ENCODE data around the gene DNAJC19. TPM values are rescaled to one million over a fixed set of nuclear protein-coding genes. Genes with fewer than 3 reads are reported as not detected.
"Not testable (repeated sequence)": the region's sequence is repeated elsewhere in the genome, so short reads cannot be mapped to it uniquely, and the experiment has no call there.

DNAJC19 gene
- total RNA-seq, 8 experiments from 2014 or later, result 27.0 to 47.6 (median 38.4) TPM

- peaks cover 9 to 11% of the 10 kb centered on the region in 2 donors for H3K4me1 ChIP-seq (replicated peaks in 1 of 2)
- ATAC-seq (replicated peaks in 6 of 8); H3K27ac ChIP-seq; H3K4me3 ChIP-seq; in situ Hi-C loops (cut with MboI; ENCODE audit: low pct_unique_long_range_greater_than_20kb in 2 of 9, low sequenced_read_pairs in 9 of 9, unreplicated experiment in 9 of 9): not testable (repeated sequence)
- WGBS, 10 experiments, result 40 to 98% (median 90%) methylated on average over 1 to 6 of the region's 10 CpGs; no CpG with 5 or more reads in 4 of the 10 experiments
These were observed 3.2 kb downstream of the DNAJC19 start for GRCh38 chr3:180986366-180986765.

DNA sequence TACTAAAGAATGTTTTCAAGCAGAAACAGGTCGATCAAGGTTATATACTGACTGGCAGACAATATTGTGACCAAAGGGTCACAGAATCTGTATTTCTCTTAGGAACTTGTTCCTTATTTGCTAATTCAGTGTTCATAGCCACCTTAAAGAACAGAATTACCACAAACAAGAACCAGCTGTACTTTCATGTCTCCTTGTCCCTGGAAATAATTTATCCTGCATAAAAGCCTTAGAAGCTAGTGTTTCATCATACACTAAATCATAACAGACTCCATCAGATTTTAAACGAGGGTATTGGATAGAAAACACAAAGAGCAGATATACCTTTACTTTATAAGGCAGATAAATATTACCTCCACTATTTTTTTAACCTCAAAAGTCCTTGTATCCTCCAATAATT, 6.4 kb downstream of the DNAJC19 start:
- 0 to 100% (median 70%) methylated on average over 1 to 2 of the region's 2 CpGs; no CpG with 5 or more reads in 1 of the 10 experiments for WGBS, 10 experiments
- ATAC-seq (replicated peaks in 6 of 8), result no peak
- H3K4me1 ChIP-seq (replicated peaks in 1 of 2), result peaks cover 0 to 1% of the 10 kb centered on the region in 2 donors
- in situ Hi-C loops (cut with MboI; ENCODE audit: low pct_unique_long_range_greater_than_20kb in 2 of 9, low sequenced_read_pairs in 9 of 9, unreplicated experiment in 9 of 9), result no loop called here
- no peak overlapping the region for H3K27ac ChIP-seq
- no peak overlapping the region for H3K4me3 ChIP-seq

DNA sequence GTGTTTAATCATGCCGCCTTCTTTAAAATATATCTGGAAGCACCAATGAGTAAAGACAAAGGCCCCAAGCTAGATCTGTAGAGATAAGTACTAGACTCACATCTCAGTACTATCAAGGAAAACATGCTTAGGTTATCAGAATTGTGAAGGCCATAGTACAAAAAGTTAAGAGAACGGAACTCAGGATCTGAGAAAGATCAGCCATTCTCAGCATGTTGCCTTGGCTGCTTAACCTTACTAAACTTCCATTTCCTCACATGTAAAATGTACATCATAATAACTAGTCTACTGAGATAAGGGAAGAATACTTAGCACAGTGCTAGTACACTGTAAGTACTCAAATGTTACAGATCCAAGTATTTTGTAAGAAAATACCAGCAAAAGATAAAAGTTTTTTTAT, 7.6 kb downstream of the DNAJC19 start:
- 90 to 100% (median 100%) methylated on average over 1 to 2 of the region's 2 CpGs; no CpG with 5 or more reads in 3 of the 10 experiments for WGBS, 10 experiments
- no peak for ATAC-seq (replicated peaks in 6 of 8)
- Histone ChIP-seq H3K4me1 (replicated peaks in 1 of 2) (no peaks in the 10 kb centered on the region), H3K27ac (no peak overlapping the region), H3K4me3 (no peak overlapping the region)
- in situ Hi-C loops (cut with MboI; ENCODE audit: low pct_unique_long_range_greater_than_20kb in 2 of 9, low sequenced_read_pairs in 9 of 9, unreplicated experiment in 9 of 9), result no loop called here

- in situ Hi-C loops (cut with MboI; ENCODE audit: low pct_unique_long_range_greater_than_20kb in 2 of 9, low sequenced_read_pairs in 9 of 9, unreplicated experiment in 9 of 9), result no loop called here
- peak in 1 of 8 experiments; percentile 35 for ATAC-seq (replicated peaks in 6 of 8)
- Histone ChIP-seq H3K27ac (no peak overlapping the region), H3K4me3 (no peak overlapping the region), H3K4me1 (replicated peaks in 1 of 2) (no peaks in the 10 kb centered on the region)
These were observed 8.9 kb downstream of the DNAJC19 start for GRCh38 chr3:180980611-180981010.

DNA sequence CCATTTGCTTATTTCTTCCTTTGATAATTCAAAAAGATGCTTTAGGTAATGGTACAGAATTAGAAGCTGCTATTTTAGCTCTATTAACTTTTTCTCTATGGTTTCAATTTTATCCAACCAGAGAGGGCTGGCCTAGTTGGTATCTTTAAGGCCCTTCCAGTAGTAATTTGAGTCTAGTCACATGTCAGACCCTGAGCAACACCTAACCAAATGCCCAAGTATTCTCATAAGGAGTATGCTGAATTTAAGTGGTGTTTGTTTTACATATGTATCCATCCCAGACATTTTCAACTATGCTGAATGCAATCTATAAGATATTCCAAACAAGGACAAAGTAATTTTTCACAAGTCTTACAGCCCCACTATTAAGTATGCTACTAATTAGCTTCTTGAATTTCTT, 9.6 kb downstream of the DNAJC19 start:
- Histone ChIP-seq H3K4me1 (replicated peaks in 1 of 2) (no peaks in the 10 kb centered on the region), H3K27ac (no peak overlapping the region), H3K4me3 (no peak overlapping the region)
- in situ Hi-C loops (cut with MboI; ENCODE audit: low pct_unique_long_range_greater_than_20kb in 2 of 9, low sequenced_read_pairs in 9 of 9, unreplicated experiment in 9 of 9), result no loop called here
- ATAC-seq (replicated peaks in 6 of 8), result peak in 3 of 8 experiments; percentile 54 to 71 (median 62)

DNA sequence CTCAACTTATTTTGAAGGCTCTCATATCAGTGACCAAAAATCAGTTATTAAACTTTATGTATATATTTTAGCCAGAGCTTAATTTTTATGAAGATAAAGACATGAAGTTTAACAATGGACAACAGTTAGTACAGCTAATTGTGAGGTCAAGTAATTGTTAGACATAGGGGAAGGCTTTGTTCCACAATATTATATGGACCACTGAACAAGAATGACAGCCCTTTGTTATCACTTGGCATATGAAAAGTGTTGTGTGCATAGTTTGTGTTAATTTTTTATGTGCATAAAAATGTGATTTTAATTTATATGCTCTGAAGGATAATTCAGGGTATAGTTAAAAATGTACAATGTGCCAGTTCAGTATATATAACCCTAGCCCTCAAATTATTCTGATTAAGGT, 12.0 kb downstream of the DNAJC19 start:
- no peak overlapping the region for H3K27ac ChIP-seq
- H3K4me1 ChIP-seq (replicated peaks in 1 of 2), result no peaks in the 10 kb centered on the region
- ATAC-seq (replicated peaks in 6 of 8), result no peak
- in situ Hi-C loops (cut with MboI; ENCODE audit: low pct_unique_long_range_greater_than_20kb in 2 of 9, low sequenced_read_pairs in 9 of 9, unreplicated experiment in 9 of 9), result no loop called here
- H3K4me3 ChIP-seq, result no peak overlapping the region

- Histone ChIP-seq H3K4me1 (replicated peaks in 1 of 2) (no peaks in the 10 kb centered on the region), H3K4me3 (no peak overlapping the region), H3K27ac (no peak overlapping the region)
- 78 to 100% (median 95%) methylated on average over 2 to 4 of the region's 6 CpGs; no CpG with 5 or more reads in 5 of the 10 experiments for WGBS, 10 experiments
- ATAC-seq (replicated peaks in 6 of 8), result no peak
- in situ Hi-C loops (cut with MboI; ENCODE audit: low pct_unique_long_range_greater_than_20kb in 2 of 9, low sequenced_read_pairs in 9 of 9, unreplicated experiment in 9 of 9), result no loop called here
These were observed 15.2 kb downstream of the DNAJC19 start for GRCh38 chr3:180974286-180974685.

DNA sequence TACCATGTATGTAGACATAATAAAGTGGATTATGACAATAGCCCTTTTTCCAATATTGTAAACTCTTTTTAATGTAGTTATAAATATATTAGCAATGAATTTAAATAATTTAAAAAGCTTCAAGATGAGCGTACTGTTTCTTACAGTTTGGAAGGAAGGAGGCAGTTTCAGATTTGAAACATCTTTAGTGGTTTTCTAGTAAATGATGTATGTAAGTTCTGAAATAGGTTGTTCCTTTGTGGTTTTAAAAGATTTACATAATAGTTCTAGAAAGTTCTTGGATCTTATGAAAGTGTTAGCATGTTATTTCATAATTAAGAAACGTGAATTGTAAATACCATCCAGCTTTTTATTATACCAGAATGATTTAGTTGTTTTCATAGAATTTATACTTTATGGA, 16.0 kb downstream of the DNAJC19 start:
- no peak for ATAC-seq (replicated peaks in 6 of 8)
- Histone ChIP-seq H3K4me1 (replicated peaks in 1 of 2) (no peaks in the 10 kb centered on the region), H3K27ac (no peak overlapping the region), H3K4me3 (no peak overlapping the region)
- 86 to 100% (median 97%) methylated on average over 1 to 2 of the region's 2 CpGs for WGBS, 10 experiments
- in situ Hi-C loops (cut with MboI; ENCODE audit: low pct_unique_long_range_greater_than_20kb in 2 of 9, low sequenced_read_pairs in 9 of 9, unreplicated experiment in 9 of 9), result no loop called here

GRCh38 chr3:180970931-180971330, 18.6 kb downstream of the DNAJC19 start:
- no peak for ATAC-seq (replicated peaks in 6 of 8)
- Histone ChIP-seq H3K27ac (no peak overlapping the region), H3K4me3 (no peak overlapping the region), H3K4me1 (replicated peaks in 1 of 2) (no peaks in the 10 kb centered on the region)
- in situ Hi-C loops (cut with MboI; ENCODE audit: low pct_unique_long_range_greater_than_20kb in 2 of 9, low sequenced_read_pairs in 9 of 9, unreplicated experiment in 9 of 9), result no loop called here
- 83 to 100% (median 98%) methylated on average over 6 of the region's 6 CpGs; no CpG with 5 or more reads in 3 of the 10 experiments for WGBS, 10 experiments

DNA sequence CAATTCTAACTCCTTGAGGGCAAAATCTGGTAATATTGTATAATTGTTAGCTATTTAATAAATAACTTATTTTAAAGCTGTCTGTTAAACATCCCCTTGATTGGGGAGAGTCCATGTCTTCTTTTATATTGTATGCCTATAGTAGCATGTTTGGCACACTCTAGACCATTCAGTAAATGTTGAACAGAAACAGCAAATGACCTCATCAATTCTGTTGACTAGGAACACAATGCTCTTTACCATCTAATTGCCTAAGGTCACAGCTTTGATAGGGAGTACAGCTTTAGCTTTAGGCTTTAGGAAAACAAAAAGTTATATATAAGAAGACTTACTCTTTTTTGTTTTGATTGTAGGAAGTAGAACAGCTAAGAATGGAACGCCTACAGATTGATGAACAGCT, 27.0 kb downstream of the DNAJC19 start:
- 67 to 100% (median 100%) methylated on average over 1 of the region's 1 CpG for WGBS, 10 experiments
- Histone ChIP-seq H3K4me3 (no peak overlapping the region), H3K27ac (no peak overlapping the region), H3K4me1 (replicated peaks in 1 of 2) (no peaks in the 10 kb centered on the region)
- ATAC-seq (replicated peaks in 6 of 8), result no peak
- in situ Hi-C loops (cut with MboI; ENCODE audit: low pct_unique_long_range_greater_than_20kb in 2 of 9, low sequenced_read_pairs in 9 of 9, unreplicated experiment in 9 of 9), result no loop called here

DNA sequence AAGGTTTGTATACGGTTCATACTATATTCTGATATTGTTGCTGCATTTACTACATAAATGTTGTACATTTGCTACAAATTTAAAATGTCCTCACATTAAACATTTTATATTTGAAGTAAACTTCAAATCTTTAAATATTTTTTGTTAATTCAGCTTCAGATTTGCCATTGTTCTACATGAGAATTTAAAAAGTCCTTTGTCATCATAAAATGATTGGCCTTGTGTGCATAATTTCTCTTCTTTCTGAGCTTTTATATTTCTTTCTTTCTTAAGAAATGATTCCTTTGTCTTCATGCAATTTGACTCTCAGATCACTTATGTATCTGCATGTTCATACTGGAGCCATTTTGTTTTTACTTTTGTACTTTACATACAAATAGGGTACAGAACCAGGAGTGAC, 28.0 kb downstream of the DNAJC19 start:
- Histone ChIP-seq H3K27ac (no peak overlapping the region), H3K4me1 (replicated peaks in 1 of 2) (no peaks in the 10 kb centered on the region), H3K4me3 (no peak overlapping the region)
- 75 to 100% (median 100%) methylated on average over 1 of the region's 1 CpG; no CpG with 5 or more reads in 2 of the 10 experiments for WGBS, 10 experiments
- in situ Hi-C loops (cut with MboI; ENCODE audit: low pct_unique_long_range_greater_than_20kb in 2 of 9, low sequenced_read_pairs in 9 of 9, unreplicated experiment in 9 of 9), result no loop called here
- ATAC-seq (replicated peaks in 6 of 8), result no peak

GRCh38 chr3:180961087-180961486, 28.4 kb downstream of the DNAJC19 start:
- WGBS, 10 experiments, result 58 to 100% (median 100%) methylated on average over 1 to 3 of the region's 3 CpGs; no CpG with 5 or more reads in 2 of the 10 experiments
- H3K4me3 ChIP-seq, result no peak overlapping the region
- no peaks in the 10 kb centered on the region for H3K4me1 ChIP-seq (replicated peaks in 1 of 2)
- in situ Hi-C loops (cut with MboI; ENCODE audit: low pct_unique_long_range_greater_than_20kb in 2 of 9, low sequenced_read_pairs in 9 of 9, unreplicated experiment in 9 of 9), result no loop called here
- H3K27ac ChIP-seq, result no peak overlapping the region
- ATAC-seq (replicated peaks in 6 of 8), result no peak

DNA sequence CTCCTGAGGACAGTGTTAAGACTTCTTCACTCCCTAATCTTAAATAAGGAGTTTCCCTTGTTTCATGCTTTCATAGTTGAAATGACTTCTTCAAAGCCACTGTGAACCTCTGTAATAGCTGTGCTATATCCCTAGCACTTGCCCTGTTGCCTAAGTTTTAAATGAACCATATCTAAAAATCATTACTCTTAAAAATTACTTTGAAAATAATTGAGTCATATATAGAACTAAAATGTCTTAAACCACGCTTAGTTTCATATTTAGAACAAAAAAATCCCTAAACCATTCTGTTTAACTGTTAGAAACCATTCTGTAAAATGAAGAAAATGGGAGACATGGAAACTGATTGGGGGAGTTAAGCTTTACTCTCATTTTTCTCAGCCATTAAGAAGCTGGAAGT, 29.8 kb downstream of the DNAJC19 start:
- no peak for ATAC-seq (replicated peaks in 6 of 8)
- no peak overlapping the region for H3K4me3 ChIP-seq
- H3K27ac ChIP-seq, result no peak overlapping the region
- 80 to 100% (median 100%) methylated on average over 1 of the region's 1 CpG; no CpG with 5 or more reads in 1 of the 10 experiments for whole genome bisulfite sequencing, 10 experiments
- in situ Hi-C loops (cut with MboI; ENCODE audit: low pct_unique_long_range_greater_than_20kb in 2 of 9, low sequenced_read_pairs in 9 of 9, unreplicated experiment in 9 of 9), result no loop called here
- H3K4me1 ChIP-seq (replicated peaks in 1 of 2), result no peaks in the 10 kb centered on the region

GRCh38 chr3:180947761-180948390, 41.7 kb downstream of the DNAJC19 start:
- Histone ChIP-seq H3K4me1 (replicated peaks in 1 of 2) (no peaks in the 10 kb centered on the region), H3K27ac (no peak overlapping the region), H3K4me3 (no peak overlapping the region)
- no peak for ATAC-seq (replicated peaks in 6 of 8)
- 42 to 100% (median 86%) methylated on average over 1 to 4 of the region's 4 CpGs for WGBS, 10 experiments
- in situ Hi-C loops (cut with MboI; ENCODE audit: low pct_unique_long_range_greater_than_20kb in 2 of 9, low sequenced_read_pairs in 9 of 9, unreplicated experiment in 9 of 9), result no loop called here
